ENCODE data around the gene KRTAP10-12.

GRCh38 chr21:44739316-44739715, 42.3 kb downstream of the KRTAP10-12 start:
- TF ChIP-seq EZH2 (IDR thresholded peaks at IDR 0.05; ENCODE audit: borderline replicate concordance, low read length): no peak
- TF ChIP-seq CTCF (conservative IDR thresholded peaks at IDR 0.05 in 1 of 2, IDR thresholded peaks at IDR 0.05 in 1 of 2; ENCODE audit: extremely low read depth in 1 of 2, insufficient read depth in 1 of 2, low read depth in 1 of 2, low read length in 2 of 2): no peak

All from mammary epithelial cell (primary cell).